ENCODE measurements around the gene NPDC1. TPM values are rescaled to one million over a fixed set of nuclear protein-coding genes. Genes with fewer than 3 reads are reported as not detected.

Gene NPDC1
- total and polyA plus RNA-seq, 4 donors: 2.7 to 14.5 (median 7.3) TPM

DNA sequence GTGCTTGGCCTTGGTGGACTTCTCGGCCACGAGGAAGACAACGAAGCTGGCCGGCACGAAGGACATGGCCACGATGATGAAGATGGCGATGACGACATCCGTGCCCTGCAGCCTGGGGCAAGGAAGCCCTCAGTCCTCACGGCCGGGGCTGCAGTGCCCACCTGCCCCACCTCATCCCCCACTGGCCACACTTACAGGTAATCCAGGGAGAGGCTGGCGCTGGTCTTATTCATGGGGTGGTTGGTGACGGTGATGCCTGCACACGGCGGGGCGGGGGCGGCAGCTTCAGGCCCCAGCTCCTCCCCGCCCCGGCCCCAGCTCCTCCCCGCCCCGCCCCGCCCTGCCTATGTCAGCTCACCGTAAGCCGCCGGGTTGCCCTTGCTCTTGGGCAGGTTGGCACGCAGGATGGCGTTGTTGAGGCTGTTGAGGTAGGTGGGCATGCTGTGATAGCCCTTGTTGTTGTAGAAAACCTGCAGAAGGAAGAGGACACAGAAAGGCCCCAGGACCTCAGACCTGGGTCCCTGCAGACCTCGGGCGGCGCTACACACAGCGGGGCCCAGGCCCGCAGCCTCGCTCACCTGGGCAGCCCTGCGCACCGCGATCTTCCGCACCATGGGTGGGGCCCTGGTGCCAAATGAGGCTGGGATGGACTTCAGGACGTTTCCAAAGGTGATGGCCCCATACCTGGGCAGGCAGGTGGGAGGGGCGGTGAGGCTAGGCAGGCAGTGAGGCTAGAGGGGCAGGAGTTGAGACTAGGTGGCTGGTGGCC lies 33.9 kb downstream of the NPDC1 start:
- Histone ChIP-seq H3K36me3 (ENCODE audit: control insufficient read depth in 4 of 4, insufficient read depth in 3 of 4, low read depth in 1 of 4, low read length in 3 of 4) (peaks cover 2 to 43% (median 23%) of the 10 kb centered on the region in 4 donors), H3K27me3 (ENCODE audit: control insufficient read depth in 4 of 4, insufficient read depth in 4 of 4, low read length in 3 of 4) (no peaks in the 10 kb centered on the region), H3K27ac (ENCODE audit: low read depth in 1 of 2, low read length in 2 of 2) (no peak overlapping the region), H3K4me3 (ENCODE audit: low read depth in 1 of 3, low read length in 3 of 3) (no peak overlapping the region), H3K9me3 (ENCODE audit: control insufficient read depth in 4 of 4, low read length in 3 of 4) (no peaks in the 10 kb centered on the region), H3K4me1 (ENCODE audit: control insufficient read depth in 4 of 4, insufficient read depth in 4 of 4, low read length in 3 of 4) (no peaks in the 10 kb centered on the region), H3K9ac (ENCODE audit: low read depth in 1 of 2, low read length in 2 of 2) (no peak overlapping the region)
- no peak for DNase-seq (ENCODE audit: low spot score)
- 94% methylated on average over 39 of the region's 39 CpGs for WGBS
- TF ChIP-seq HNF4A (conservative IDR thresholded peaks at IDR 0.05) (no peak), SP1 (IDR thresholded peaks at IDR 0.05) (no peak), TAF1 (conservative IDR thresholded peaks at IDR 0.05) (no peak), RXRA (IDR thresholded peaks at IDR 0.05) (no peak), EGR1 (IDR thresholded peaks at IDR 0.05; ENCODE audit: low read depth in 2 of 2) (no peak), FOXA1 (IDR thresholded peaks at IDR 0.05) (no peak), GABPA (IDR thresholded peaks at IDR 0.05 in 1 of 2, conservative IDR thresholded peaks at IDR 0.05 in 1 of 2) (no peak), HNF4G (IDR thresholded peaks at IDR 0.05) (no peak), YY1 (IDR thresholded peaks at IDR 0.05) (no peak), RAD21 (IDR thresholded peaks at IDR 0.05) (no peak), NR2F2 (IDR thresholded peaks at IDR 0.05) (no peak), JUND (IDR thresholded peaks at IDR 0.05) (no peak), FOXA2 (IDR thresholded peaks at IDR 0.05) (no peak)
- TF ChIP-seq, protein P1, sequence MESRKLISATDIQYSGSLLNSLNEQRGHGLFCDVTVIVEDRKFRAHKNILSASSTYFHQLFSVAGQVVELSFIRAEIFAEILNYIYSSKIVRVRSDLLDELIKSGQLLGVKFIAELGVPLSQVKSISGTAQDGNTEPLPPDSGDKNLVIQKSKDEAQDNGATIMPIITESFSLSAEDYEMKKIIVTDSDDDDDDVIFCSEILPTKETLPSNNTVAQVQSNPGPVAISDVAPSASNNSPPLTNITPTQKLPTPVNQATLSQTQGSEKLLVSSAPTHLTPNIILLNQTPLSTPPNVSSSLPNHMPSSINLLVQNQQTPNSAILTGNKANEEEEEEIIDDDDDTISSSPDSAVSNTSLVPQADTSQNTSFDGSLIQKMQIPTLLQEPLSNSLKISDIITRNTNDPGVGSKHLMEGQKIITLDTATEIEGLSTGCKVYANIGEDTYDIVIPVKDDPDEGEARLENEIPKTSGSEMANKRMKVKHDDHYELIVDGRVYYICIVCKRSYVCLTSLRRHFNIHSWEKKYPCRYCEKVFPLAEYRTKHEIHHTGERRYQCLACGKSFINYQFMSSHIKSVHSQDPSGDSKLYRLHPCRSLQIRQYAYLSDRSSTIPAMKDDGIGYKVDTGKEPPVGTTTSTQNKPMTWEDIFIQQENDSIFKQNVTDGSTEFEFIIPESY (IDR thresholded peaks at IDR 0.05): no peak
- TF ChIP-seq, protein P2, sequence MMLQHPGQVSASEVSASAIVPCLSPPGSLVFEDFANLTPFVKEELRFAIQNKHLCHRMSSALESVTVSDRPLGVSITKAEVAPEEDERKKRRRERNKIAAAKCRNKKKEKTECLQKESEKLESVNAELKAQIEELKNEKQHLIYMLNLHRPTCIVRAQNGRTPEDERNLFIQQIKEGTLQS (IDR thresholded peaks at IDR 0.05): no peak
- TF ChIP-seq, protein P3, sequence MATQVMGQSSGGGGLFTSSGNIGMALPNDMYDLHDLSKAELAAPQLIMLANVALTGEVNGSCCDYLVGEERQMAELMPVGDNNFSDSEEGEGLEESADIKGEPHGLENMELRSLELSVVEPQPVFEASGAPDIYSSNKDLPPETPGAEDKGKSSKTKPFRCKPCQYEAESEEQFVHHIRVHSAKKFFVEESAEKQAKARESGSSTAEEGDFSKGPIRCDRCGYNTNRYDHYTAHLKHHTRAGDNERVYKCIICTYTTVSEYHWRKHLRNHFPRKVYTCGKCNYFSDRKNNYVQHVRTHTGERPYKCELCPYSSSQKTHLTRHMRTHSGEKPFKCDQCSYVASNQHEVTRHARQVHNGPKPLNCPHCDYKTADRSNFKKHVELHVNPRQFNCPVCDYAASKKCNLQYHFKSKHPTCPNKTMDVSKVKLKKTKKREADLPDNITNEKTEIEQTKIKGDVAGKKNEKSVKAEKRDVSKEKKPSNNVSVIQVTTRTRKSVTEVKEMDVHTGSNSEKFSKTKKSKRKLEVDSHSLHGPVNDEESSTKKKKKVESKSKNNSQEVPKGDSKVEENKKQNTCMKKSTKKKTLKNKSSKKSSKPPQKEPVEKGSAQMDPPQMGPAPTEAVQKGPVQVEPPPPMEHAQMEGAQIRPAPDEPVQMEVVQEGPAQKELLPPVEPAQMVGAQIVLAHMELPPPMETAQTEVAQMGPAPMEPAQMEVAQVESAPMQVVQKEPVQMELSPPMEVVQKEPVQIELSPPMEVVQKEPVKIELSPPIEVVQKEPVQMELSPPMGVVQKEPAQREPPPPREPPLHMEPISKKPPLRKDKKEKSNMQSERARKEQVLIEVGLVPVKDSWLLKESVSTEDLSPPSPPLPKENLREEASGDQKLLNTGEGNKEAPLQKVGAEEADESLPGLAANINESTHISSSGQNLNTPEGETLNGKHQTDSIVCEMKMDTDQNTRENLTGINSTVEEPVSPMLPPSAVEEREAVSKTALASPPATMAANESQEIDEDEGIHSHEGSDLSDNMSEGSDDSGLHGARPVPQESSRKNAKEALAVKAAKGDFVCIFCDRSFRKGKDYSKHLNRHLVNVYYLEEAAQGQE (IDR thresholded peaks at IDR 0.05): no peak
- TF ChIP-seq, protein P4, sequence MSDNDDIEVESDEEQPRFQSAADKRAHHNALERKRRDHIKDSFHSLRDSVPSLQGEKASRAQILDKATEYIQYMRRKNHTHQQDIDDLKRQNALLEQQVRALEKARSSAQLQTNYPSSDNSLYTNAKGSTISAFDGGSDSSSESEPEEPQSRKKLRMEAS (IDR thresholded peaks at IDR 0.05): no peak
- TF ChIP-seq, protein P5, sequence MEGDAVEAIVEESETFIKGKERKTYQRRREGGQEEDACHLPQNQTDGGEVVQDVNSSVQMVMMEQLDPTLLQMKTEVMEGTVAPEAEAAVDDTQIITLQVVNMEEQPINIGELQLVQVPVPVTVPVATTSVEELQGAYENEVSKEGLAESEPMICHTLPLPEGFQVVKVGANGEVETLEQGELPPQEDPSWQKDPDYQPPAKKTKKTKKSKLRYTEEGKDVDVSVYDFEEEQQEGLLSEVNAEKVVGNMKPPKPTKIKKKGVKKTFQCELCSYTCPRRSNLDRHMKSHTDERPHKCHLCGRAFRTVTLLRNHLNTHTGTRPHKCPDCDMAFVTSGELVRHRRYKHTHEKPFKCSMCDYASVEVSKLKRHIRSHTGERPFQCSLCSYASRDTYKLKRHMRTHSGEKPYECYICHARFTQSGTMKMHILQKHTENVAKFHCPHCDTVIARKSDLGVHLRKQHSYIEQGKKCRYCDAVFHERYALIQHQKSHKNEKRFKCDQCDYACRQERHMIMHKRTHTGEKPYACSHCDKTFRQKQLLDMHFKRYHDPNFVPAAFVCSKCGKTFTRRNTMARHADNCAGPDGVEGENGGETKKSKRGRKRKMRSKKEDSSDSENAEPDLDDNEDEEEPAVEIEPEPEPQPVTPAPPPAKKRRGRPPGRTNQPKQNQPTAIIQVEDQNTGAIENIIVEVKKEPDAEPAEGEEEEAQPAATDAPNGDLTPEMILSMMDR (IDR thresholded peaks at IDR 0.05; ENCODE audit: low read depth, low read length, missing input control): no peak
